Immature natural killer cell (primary cell): ENCODE results near the gene TMEM17. TPM values are rescaled to one million over a fixed set of nuclear protein-coding genes. Genes with fewer than 3 reads are reported as not detected.
A peak's percentile ranks its signal among the peaks of the same experiment; 100 is the strongest.

Experiments
- DNase-seq, 3 donors: peaks; one replicate each; pipeline ENCODE4 v3.0.0; 2022; ENCODE audit warnings: mixed read lengths in 1 of 3
- H3K27ac Mint-ChIP-seq, 6 donors: one replicate each; pipeline ENCODE4 v1.8.0; 2020; ENCODE audit warnings: mixed read lengths in 6 of 6, mild to moderate bottlenecking in 5 of 6, inconsistent platforms in 4 of 6, moderate library complexity in 3 of 6
- H3K27me3 Mint-ChIP-seq, 3 donors: one replicate each; pipeline ENCODE4 v1.8.0; 2020 to 2021; ENCODE audit warnings: low read depth in 3 of 3, mild to moderate bottlenecking in 3 of 3, mixed read lengths in 3 of 3, moderate library complexity in 3 of 3, inconsistent platforms in 1 of 3
- H3K36me3 Mint-ChIP-seq, 3 donors: one replicate each; pipeline ENCODE4 v1.8.0; 2020; ENCODE audit warnings: mixed read lengths in 3 of 3, inconsistent platforms in 2 of 3, mild to moderate bottlenecking in 2 of 3
- H3K4me1 Mint-ChIP-seq, 2 donors: one replicate each; pipeline ENCODE4 v1.8.0; 2020; ENCODE audit warnings: inconsistent platforms in 2 of 2, mild to moderate bottlenecking in 2 of 2, mixed read lengths in 2 of 2, moderate library complexity in 1 of 2
- H3K4me3 Mint-ChIP-seq, 5 donors: one replicate each; pipeline ENCODE4 v1.8.0; 2020; ENCODE audit warnings: mild to moderate bottlenecking in 5 of 5, mixed read lengths in 5 of 5, inconsistent platforms in 3 of 5, moderate library complexity in 3 of 5
- H3K9me3 Mint-ChIP-seq, 6 donors: one replicate each; pipeline ENCODE4 v1.8.0; 2020; ENCODE audit warnings: mild to moderate bottlenecking in 6 of 6, mixed read lengths in 6 of 6, inconsistent platforms in 4 of 6, moderate library complexity in 3 of 6
- polyA plus RNA-seq, 3 donors: library from polyadenylated mRNA; unstranded; fragments of 300-500 nt; fragmentation: Illumina TruSeq; gene quantifications; one replicate each; pipeline ENCODE4 v1.2.3, GENCODE V29; 2021

TMEM17 gene
- polyA plus RNA-seq, 3 donors from 2014 or later = 0.11 to 2.2 (median 0.59) TPM

DNA sequence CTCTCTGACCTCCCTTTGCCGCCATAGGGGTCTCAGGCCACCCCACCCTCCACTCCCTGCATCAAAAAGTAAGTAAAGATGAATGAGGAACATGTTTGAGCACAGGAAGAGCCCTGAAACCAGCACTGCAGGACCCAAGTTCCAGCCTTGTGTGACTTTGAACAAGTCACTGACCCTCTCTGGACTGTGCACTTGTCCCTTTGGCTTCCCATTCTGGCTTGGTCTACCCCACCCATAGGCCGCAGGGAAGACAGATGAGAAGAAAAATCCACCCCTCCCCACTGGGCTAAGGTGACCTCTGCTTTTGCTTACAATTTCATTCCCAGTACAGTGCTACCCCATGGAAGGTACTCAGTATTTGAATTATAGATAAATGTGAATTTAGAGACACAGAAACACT is 43.8 kb downstream of the TMEM17 start:
- no peak overlapping the region for H3K4me3 Mint-ChIP-seq
- H3K9me3 Mint-ChIP-seq = no peaks in the 10 kb centered on the region
- no peaks in the 10 kb centered on the region for H3K4me1 Mint-ChIP-seq
- H3K27me3 Mint-ChIP-seq = peaks cover 0 to 6% (median 0%) of the 10 kb centered on the region in 3 donors
- H3K36me3 Mint-ChIP-seq = no peaks in the 10 kb centered on the region
- DNase-seq = no peak
- H3K27ac Mint-ChIP-seq = peak overlapping the region in 1 of 6 donors; percentile 45

GRCh38 chr2:62461707-62462106 is 44.3 kb downstream of the TMEM17 start:
- no peak for DNase-seq
- Mint-ChIP-seq H3K9me3 (no peaks in the 10 kb centered on the region), H3K27me3 (peaks cover 0 to 6% (median 0%) of the 10 kb centered on the region in 3 donors), H3K4me3 (no peak overlapping the region), H3K4me1 (no peaks in the 10 kb centered on the region), H3K27ac (no peak overlapping the region), H3K36me3 (no peaks in the 10 kb centered on the region)

- no peak overlapping the region for H3K4me3 Mint-ChIP-seq
- no peaks in the 10 kb centered on the region for H3K9me3 Mint-ChIP-seq
- H3K27ac Mint-ChIP-seq = no peak overlapping the region
These were observed 44.9 kb downstream of the TMEM17 start for GRCh38 chr2:62461017-62461553.

GRCh38 chr2:62460175-62460574 is 45.8 kb downstream of the TMEM17 start:
- Mint-ChIP-seq H3K36me3 (no peaks in the 10 kb centered on the region), H3K4me3 (no peak overlapping the region), H3K4me1 (no peaks in the 10 kb centered on the region), H3K9me3 (no peaks in the 10 kb centered on the region), H3K27me3 (peaks cover 0 to 6% (median 0%) of the 10 kb centered on the region in 3 donors), H3K27ac (no peak overlapping the region)
- no peak for DNase-seq

More at GRCh38 chr2:62461017-62461553, 44.9 kb downstream of the TMEM17 start:
- no peak for DNase-seq
- no peaks in the 10 kb centered on the region for H3K36me3 Mint-ChIP-seq
- H3K27me3 Mint-ChIP-seq = peaks cover 0 to 6% (median 0%) of the 10 kb centered on the region in 3 donors
- H3K4me1 Mint-ChIP-seq = no peaks in the 10 kb centered on the region

DNA sequence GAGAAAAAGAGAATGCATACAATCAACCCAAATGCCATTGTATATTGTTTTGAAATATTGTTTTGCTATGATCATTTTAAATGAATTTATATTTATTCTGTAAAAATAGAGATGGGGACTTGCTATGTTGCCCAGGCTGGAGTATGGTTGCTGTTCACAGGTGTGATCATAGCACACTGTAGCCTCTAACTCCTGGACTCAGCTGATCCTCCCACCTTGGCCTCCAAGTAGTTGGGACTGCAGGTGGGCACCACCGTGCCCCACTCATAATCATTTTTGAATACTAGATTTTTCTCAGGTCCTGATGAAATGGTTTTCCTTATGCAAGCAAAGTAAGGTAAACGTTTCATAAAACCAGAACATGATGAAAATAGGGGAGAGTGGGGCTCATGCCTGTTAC is 46.3 kb downstream of the TMEM17 start:
- Mint-ChIP-seq H3K4me3 (no peak overlapping the region), H3K9me3 (no peaks in the 10 kb centered on the region), H3K27me3 (peaks cover 0 to 6% (median 0%) of the 10 kb centered on the region in 3 donors), H3K4me1 (no peaks in the 10 kb centered on the region), H3K36me3 (no peaks in the 10 kb centered on the region), H3K27ac (no peak overlapping the region)
- no peak for DNase-seq

GRCh38 chr2:62459106-62459505 is 46.9 kb downstream of the TMEM17 start:
- Mint-ChIP-seq H3K27ac (no peak overlapping the region), H3K9me3 (no peaks in the 10 kb centered on the region), H3K27me3 (peaks cover 0 to 6% (median 0%) of the 10 kb centered on the region in 3 donors), H3K4me1 (no peaks in the 10 kb centered on the region), H3K4me3 (no peak overlapping the region), H3K36me3 (no peaks in the 10 kb centered on the region)
- DNase-seq = no peak

DNA sequence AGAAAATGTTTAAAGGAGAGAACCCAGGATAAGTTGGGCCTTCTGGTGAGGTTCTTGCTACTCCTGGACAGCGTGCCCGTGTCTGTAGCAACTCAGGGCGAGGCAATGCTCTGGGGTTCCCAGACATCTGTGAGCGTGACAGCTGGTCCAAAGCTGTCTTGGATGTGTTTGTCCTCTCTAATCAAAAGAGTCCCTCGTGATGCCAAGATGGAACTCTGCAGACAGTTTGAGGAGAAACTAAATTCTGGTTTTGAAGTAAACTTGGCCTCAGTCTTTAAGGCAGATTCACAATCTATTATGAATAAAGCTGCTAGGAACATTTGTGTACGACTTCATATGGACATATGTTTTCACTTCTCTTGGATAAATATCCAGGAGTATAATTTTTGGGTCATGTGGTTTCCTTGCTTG is 47.3 kb downstream of the TMEM17 start:
- H3K27ac Mint-ChIP-seq = no peak overlapping the region
- no peak for DNase-seq
- H3K9me3 Mint-ChIP-seq = no peaks in the 10 kb centered on the region
- H3K4me3 Mint-ChIP-seq = no peak overlapping the region
- H3K4me1 Mint-ChIP-seq = no peaks in the 10 kb centered on the region
- no peaks in the 10 kb centered on the region for H3K36me3 Mint-ChIP-seq
- H3K27me3 Mint-ChIP-seq = peaks cover 0 to 6% (median 0%) of the 10 kb centered on the region in 3 donors

DNA sequence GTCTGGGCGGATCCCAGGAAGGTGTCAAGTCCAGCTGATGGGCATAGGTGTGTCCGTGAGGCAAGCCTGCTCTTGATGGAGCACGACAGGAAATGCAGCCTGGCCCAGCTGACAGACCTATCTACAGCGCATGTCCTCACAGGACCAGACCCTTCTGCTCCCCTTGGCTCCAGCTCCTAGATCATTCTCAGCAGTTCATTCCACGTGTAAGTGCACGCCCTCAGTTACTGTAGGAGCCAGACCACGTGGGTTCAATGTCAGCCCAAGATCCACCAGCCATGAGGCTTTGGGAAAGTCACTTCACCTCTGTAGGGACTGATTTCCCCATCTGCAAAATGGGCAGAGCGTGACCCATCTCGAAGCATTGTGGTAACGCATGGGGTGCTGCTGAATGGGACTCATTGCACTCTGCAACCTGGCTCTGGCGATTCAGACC is 47.8 kb downstream of the TMEM17 start:
- H3K27ac Mint-ChIP-seq = no peak overlapping the region
- H3K36me3 Mint-ChIP-seq = no peaks in the 10 kb centered on the region
- H3K9me3 Mint-ChIP-seq = no peaks in the 10 kb centered on the region
- no peaks in the 10 kb centered on the region for H3K4me1 Mint-ChIP-seq
- H3K4me3 Mint-ChIP-seq = peak overlapping the region in 1 of 5 donors; percentile 64
- peaks cover 0 to 6% (median 0%) of the 10 kb centered on the region in 3 donors for H3K27me3 Mint-ChIP-seq
- no peak for DNase-seq

DNA sequence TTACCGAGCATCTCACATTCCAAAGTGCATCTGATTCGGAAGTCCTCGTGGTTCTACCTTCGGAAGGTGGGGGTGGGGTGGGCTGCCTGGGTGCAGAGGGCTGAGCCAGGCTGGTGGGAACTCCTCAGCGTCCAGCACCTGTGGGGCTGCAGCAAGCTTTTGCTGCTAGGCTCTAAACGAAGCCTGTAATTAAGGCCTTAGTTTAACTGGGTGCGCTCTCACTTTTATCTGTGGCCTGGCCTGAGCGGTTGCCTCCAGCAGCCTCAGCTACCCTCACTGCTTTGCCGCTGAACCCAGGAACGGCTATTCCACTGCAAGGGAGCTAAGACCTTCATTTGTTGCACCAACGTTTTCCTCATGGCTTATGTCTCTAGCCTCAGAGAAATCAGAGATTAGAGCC is 48.4 kb downstream of the TMEM17 start:
- H3K4me3 Mint-ChIP-seq = peak overlapping the region; percentile 53 to 72 (median 66)
- no peak for DNase-seq
- H3K9me3 Mint-ChIP-seq = no peaks in the 10 kb centered on the region
- H3K27ac Mint-ChIP-seq = no peak overlapping the region
- H3K36me3 Mint-ChIP-seq = no peaks in the 10 kb centered on the region
- peaks cover 0 to 6% (median 0%) of the 10 kb centered on the region in 3 donors for H3K27me3 Mint-ChIP-seq
- H3K4me1 Mint-ChIP-seq = no peaks in the 10 kb centered on the region

DNA sequence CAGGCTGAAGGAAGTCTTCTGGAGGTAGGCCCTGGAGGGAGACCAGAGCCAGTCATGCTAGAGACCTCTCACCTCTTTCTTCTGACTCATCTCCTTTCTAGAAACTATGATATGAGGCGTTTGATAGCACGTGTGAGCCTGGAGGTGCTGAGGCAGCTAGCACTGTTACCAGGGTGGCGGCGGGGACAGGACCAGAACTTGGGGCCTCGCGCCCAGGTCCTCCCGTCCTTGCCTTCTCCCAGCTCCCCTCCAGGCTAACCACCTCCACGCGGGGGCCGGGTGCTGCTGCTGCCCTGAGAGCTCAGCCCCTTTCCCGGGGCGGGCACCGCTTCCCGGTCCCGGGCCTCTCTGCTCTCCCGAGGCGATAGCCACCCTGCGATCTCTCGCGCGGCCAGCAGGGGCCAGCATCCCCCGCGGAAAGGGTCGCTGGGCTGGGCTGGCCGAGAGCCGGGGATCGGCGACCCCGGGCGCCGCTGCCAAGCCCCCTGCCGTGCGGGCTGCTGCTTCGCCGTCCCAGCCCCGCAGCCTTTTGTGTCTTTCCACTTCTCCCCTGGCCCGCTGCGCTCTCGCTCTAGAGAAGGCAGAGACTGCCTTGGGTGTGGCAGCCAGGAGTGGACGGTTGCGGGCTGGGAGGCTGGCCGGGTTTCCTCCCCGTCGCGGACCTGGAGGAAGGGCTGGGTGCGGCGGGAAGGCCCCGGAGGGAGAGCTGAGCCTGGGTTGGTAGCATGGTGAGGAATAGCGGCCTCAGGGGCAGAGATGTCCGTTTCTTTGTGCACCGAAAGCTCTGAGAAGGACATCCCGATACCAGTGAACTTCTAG is 49.1 kb downstream of the TMEM17 start:
- Mint-ChIP-seq H3K9me3 (no peaks in the 10 kb centered on the region), H3K36me3 (no peaks in the 10 kb centered on the region), H3K27ac (no peak overlapping the region), H3K4me3 (peak overlapping the region; percentile 53 to 72 (median 66)), H3K27me3 (peaks cover 0 to 6% (median 0%) of the 10 kb centered on the region in 3 donors), H3K4me1 (no peaks in the 10 kb centered on the region)
- DNase-seq = peak; percentile 60 to 68 (median 67)

DNA sequence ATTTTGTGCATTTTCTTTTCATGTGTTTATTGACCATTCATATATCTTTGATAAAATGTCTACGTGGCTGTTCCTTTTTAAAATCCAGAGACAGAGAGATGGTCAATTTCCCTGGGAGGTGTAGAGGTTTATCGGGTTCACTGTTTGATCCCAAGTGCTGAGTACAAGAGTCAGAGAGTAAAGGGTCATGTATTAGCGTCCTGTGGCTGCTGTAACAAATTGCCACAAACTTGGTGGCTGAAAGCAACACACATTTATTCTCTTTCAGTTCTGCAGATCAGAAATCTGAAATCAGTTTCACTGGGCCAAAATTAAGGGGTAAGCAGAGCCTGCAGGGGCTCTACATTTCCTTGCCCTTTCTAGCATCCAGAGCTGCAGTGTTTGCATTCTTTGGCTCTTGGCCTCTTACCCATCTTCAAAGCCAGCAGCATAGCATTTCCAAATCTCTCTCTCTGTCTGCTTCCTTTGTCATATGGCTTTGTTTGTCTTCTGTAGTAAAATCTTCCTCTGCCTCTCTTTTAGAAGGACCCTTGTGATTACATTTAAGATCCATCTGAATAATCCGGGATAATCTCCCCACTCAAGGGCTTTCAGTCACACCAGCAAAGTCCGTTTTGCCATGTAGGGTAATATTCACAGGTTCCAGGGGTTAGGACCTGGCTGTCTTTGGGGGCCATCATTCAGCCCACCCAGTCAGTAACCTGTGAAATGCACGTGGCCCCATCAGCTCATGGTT is 49.9 kb downstream of the TMEM17 start:
- no peak for DNase-seq
- H3K36me3 Mint-ChIP-seq = no peaks in the 10 kb centered on the region
- peaks cover 0 to 6% (median 0%) of the 10 kb centered on the region in 3 donors for H3K27me3 Mint-ChIP-seq
- no peak overlapping the region for H3K27ac Mint-ChIP-seq
- peak overlapping the region; percentile 19 to 49 (median 26) for H3K4me3 Mint-ChIP-seq
- no peaks in the 10 kb centered on the region for H3K4me1 Mint-ChIP-seq
- H3K9me3 Mint-ChIP-seq = no peaks in the 10 kb centered on the region

DNA sequence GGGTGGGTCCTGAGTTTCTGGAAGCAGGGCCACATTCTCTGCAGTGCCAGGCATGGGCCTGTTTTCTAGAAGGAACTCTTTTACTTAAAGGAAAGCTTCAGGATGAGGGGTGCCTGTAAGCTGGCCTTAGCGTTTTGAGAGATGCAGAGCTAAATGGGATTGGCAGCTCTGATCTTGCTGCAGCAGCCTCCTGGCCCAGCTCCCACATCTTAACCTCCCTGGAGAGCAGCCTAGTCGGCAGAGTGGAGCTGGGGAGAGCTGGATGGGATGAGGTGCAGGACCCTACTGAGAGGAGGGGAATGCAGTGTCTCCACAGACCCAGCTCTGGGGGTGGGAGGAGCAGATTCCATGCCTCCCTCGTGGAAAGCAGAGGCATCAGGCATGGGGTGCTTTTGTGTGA is 52.0 kb downstream of the TMEM17 start:
- DNase-seq = no peak
- peaks cover 0 to 6% (median 0%) of the 10 kb centered on the region in 3 donors for H3K27me3 Mint-ChIP-seq
- no peak overlapping the region for H3K4me3 Mint-ChIP-seq
- no peaks in the 10 kb centered on the region for H3K36me3 Mint-ChIP-seq
- no peaks in the 10 kb centered on the region for H3K9me3 Mint-ChIP-seq
- H3K4me1 Mint-ChIP-seq = no peaks in the 10 kb centered on the region
- H3K27ac Mint-ChIP-seq = no peak overlapping the region

DNA sequence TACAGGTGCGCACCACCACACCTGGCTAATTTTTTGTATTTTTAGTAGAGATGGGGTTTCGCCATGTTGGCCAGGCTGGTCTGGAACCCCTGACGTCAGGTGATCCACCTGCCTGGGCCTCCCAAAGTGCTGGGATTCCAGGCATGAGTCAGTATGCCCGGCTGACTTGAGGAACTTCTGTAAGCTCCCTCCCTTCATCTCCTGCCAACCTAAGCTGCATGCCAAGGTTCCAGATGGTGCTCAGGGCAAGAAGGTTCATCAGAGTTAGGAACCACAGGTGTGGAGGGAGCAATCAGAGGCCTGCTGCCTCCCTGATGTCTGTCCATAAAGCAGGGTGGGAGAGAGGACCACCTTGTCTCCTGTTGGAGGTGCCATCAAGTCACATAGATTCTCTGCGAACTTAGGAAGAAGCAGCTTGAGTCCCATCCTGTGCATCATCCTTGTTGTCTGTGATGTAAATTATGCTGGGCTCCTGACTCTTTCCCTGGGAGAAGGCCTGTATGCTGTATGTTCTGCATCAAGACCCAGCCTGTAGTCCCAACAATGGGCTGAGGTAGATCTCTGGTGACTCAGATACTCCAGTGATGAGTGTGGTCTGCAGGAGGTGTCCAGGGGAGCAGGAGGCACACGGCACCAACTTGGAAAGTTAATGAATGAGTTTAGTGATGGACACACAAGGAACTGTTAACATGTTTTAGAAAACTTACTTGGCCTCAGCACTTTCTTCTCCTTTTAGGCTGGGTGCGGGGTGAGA is 53.1 kb downstream of the TMEM17 start:
- no peak overlapping the region for H3K4me3 Mint-ChIP-seq
- H3K27ac Mint-ChIP-seq = no peak overlapping the region
- no peak for DNase-seq
- H3K9me3 Mint-ChIP-seq = no peaks in the 10 kb centered on the region
- no peaks in the 10 kb centered on the region for H3K4me1 Mint-ChIP-seq
- H3K36me3 Mint-ChIP-seq = no peaks in the 10 kb centered on the region
- H3K27me3 Mint-ChIP-seq = peaks cover 0 to under 1% (median 0%) of the 10 kb centered on the region in 3 donors
